ENCODE results near the gene OPA1.

The OPA1 gene

GRCh38 chr3:193617628-193618027 is 24.6 kb downstream of the OPA1 start:
- TF ChIP-seq CTCF (IDR thresholded peaks at IDR 0.05; ENCODE audit: insufficient read depth, low read depth, low read length, missing control alignments) = no peak
- no peak for DNase-seq (ENCODE audit: low read depth)
- H3K4me3 ChIP-seq (ENCODE audit: low read depth, low read length) = no peak overlapping the region

DNA sequence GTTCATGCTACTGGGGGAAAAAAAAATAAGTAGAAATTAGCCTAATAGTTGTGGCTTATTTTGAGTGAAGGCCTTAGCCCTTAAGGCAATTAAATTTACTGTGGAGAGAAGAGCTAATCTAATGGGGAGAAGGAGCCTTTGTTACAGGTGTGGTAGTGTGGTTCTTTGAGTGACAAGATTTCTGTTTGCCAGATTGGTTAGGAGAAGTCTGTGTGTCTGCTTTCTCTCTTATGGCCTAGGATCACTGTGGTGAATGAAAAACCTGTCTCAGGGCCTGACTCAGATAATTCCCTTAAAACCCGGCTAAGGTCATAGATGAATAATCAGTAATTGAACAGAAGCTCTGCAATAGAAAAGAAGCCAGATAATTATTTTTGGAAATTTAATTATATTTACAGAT is 27.0 kb downstream of the OPA1 start:
- H3K4me3 ChIP-seq (ENCODE audit: low read depth, low read length) = no peak overlapping the region
- no peak for TF ChIP-seq CTCF (IDR thresholded peaks at IDR 0.05; ENCODE audit: insufficient read depth, low read depth, low read length, missing control alignments)
- DNase-seq (ENCODE audit: low read depth) = peak; percentile 30

DNA sequence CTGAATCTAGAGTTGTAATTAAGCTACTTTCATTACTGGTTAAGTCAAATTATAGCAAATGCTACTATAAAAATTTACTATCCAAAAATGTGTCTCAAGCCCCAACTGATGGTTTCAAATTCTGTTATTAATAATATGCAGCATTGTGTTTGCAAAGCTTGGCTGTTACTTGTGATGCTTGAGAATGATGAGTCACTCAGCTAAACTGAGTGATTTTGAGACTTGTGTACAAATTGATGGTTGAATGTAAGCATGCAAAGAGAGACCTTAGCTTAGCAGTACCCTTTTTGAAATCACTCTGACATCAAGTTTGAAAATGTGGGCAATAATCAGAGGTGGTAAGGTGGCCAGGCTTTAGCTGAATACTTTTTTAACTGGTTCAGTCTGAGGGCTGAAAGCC is 27.6 kb downstream of the OPA1 start:
- peak; percentile 59 for DNase-seq (ENCODE audit: low read depth)
- H3K4me3 ChIP-seq (ENCODE audit: low read depth, low read length) = no peak overlapping the region
- TF ChIP-seq CTCF (IDR thresholded peaks at IDR 0.05; ENCODE audit: insufficient read depth, low read depth, low read length, missing control alignments) = no peak

DNA sequence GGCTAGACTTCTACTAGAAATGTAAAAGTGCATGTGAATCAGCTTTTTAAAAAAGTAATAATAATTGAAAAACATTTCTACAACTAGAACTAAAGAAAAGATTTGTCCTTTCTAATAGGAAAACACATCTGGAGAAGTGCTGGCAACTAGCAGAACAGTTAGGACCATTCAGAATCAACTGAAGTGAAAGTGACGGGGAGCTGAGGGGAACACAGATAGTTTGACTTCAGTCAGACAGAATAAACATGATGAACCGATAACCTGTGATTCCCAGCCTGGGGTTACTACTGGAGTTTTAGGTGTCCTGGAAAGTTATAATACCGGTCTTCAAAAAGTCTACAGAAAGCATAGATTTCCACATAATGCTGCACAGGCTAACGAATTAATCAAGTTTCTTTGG is 28.1 kb downstream of the OPA1 start:
- no peak for TF ChIP-seq CTCF (IDR thresholded peaks at IDR 0.05; ENCODE audit: insufficient read depth, low read depth, low read length, missing control alignments)
- no peak for DNase-seq (ENCODE audit: low read depth)
- H3K4me3 ChIP-seq (ENCODE audit: low read depth, low read length) = no peak overlapping the region

- no peak for TF ChIP-seq CTCF (IDR thresholded peaks at IDR 0.05; ENCODE audit: insufficient read depth, low read depth, low read length, missing control alignments)
- no peak for DNase-seq (ENCODE audit: low read depth)
- no peak overlapping the region for H3K4me3 ChIP-seq (ENCODE audit: low read depth, low read length)
These were observed 37.0 kb downstream of the OPA1 start for GRCh38 chr3:193630005-193630404.

DNA sequence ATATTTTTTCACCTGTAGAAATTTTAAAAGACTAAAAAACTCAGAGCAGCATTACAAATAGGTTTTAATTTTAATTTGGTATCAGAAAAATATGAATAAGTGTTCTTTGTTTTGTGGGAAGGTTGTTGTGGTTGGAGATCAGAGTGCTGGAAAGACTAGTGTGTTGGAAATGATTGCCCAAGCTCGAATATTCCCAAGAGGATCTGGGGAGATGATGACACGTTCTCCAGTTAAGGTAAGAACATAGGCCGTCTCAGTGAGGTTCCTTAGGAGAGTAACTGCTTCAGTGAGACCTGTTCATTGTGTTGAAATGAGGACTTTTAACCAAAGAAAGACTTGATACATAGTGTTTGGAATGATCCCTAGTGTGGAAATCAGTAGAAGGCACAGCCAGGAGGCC is 44.8 kb downstream of the OPA1 start:
- TF ChIP-seq CTCF (IDR thresholded peaks at IDR 0.05; ENCODE audit: insufficient read depth, low read depth, low read length, missing control alignments) = no peak
- H3K4me3 ChIP-seq (ENCODE audit: low read depth, low read length) = no peak overlapping the region
- DNase-seq (ENCODE audit: low read depth) = no peak

GRCh38 chr3:193638833-193639232 is 45.8 kb downstream of the OPA1 start:
- no peak for TF ChIP-seq CTCF (IDR thresholded peaks at IDR 0.05; ENCODE audit: insufficient read depth, low read depth, low read length, missing control alignments)
- H3K4me3 ChIP-seq (ENCODE audit: low read depth, low read length) = no peak overlapping the region
- DNase-seq (ENCODE audit: low read depth) = no peak

Measured in GM12865 (cell line).